Thyroid gland (tissue), 4 donors: ENCODE measurements around the gene DDX54. TPM values are rescaled to one million over a fixed set of nuclear protein-coding genes. Genes with fewer than 3 reads are reported as not detected.

Experiments
- DNase-seq, 2 donors: peaks; one replicate each; pipeline ENCODE4 v3.0.0-alpha.2; 2019
- H3K27ac ChIP-seq, 3 donors: fragments of 200-600 bp; sonication (generic); 1 replicate in 2 of 3; 2 replicates in 1 of 3; pipeline ENCODE4 v1.5.1; 2016 to 2019; ENCODE audit warnings: mild to moderate bottlenecking in 1 of 3, moderate library complexity in 1 of 3
- H3K27me3 ChIP-seq: fragments of 200-600 bp; sonication (generic); one replicate; pipeline ENCODE4 v1.5.1; 2019
- H3K36me3 ChIP-seq, 2 donors: fragments of 200-600 bp; sonication (generic); one replicate each; pipeline ENCODE4 v1.5.1; 2016 to 2019
- H3K4me1 ChIP-seq, 2 donors: fragments of 200-600 bp; sonication (generic); one replicate each; pipeline ENCODE4 v1.5.1; 2017 to 2019
- H3K4me3 ChIP-seq, 3 donors: fragments of 200-600 bp; sonication (generic); replicated peaks in 1 of 3; 1 replicate in 2 of 3; 2 replicates in 1 of 3; pipeline ENCODE4 v1.5.1; 2016; ENCODE audit warnings: mild to moderate bottlenecking in 1 of 3
- H3K9me3 ChIP-seq: fragments of 200-600 bp; sonication (generic); one replicate; pipeline ENCODE4 v1.5.1; 2017
- POLR2A ChIP-seq, 2 donors: fragments of 450-650 bp; IDR thresholded peaks; one replicate each; pipeline ENCODE4 v1.6.1; 2017; ENCODE audit warnings: antibody characterized with exemption in 2 of 2, mild to moderate bottlenecking in 2 of 2, moderate library complexity in 1 of 2
- WGBS, 2 donors: methylation state at CpG; one replicate each; pipeline ENCODE4 v1.1.5; 2017; 5-methylcytosine and 5-hydroxymethylcytosine counted together
- intact Hi-C: fragments of 100-400 bp; cut with DNase I; formaldehyde crosslinking; loops from one replicate; pipeline ENCODE4 v1.15.1; 2023
- total RNA-seq, 4 donors: library from RNA; depleted of rRNA; stranded (reverse); fragments of >200 nt; gene quantifications; one replicate each; pipeline ENCODE4 v1.2.3, GENCODE V29; 2016
- TF ChIP-seq, protein P1 (sequence below), 6 experiments: fragments of 200-600 bp in 3 of 6; fragments of 450-650 bp in 3 of 6; sonication (generic) in 3 of 6; IDR thresholded peaks; one replicate each; pipeline ENCODE4 v1.5.1; 2016 to 2019; ENCODE audit warnings: antibody characterized with exemption in 6 of 6, mild to moderate bottlenecking in 2 of 6, inconsistent platforms in 1 of 6, moderate library complexity in 1 of 6

DDX54 gene
- total RNA-seq, 4 donors from 2014 or later = 59.9 to 79.3 (median 68.8) TPM

DNA sequence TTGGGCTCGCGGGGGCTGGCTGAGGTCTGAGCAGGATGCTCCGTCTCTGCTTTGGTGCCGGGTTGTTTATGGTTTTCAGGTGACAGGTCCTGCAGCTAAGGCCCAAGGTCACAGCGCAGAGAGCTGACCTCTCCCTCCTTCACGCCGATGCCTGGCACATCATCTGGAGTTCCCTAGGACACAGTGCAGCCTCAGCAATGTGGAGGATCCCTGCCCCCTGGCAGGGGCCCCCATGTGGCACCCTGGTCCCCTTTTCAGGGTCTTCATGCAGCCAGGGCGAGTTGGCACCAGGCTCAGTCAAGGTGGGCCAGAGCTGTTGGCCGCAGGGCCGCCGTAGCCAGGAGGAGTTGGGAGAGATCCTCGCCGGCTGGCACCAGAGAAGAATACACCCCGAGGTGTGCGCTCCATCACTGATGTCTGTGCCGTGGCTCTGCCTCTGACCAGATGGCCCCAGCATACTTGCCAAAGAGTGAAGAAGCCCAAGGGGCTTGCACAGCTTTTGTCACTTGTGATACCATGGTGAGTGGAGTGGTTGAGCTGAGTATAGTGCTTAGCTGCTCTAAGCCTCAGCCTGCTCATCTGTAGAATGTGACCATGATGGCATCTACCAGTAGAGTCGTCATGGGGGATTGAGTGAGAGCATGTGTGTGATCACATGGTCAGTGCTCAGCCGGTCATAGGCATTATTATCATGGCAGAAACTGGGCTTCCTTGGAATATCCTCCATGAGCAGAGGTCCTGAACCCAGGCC is 47.0 kb upstream of the DDX54 start:
- Histone ChIP-seq H3K9me3 (no peaks in the 10 kb centered on the region), H3K36me3 (peaks cover 19 to 21% of the 10 kb centered on the region in 2 donors), H3K4me1 (peaks cover 83 to 100% of the 10 kb centered on the region in 2 donors), H3K27ac (peak overlapping the region; percentile 94 to 98 (median 96)), H3K4me3 (no peak overlapping the region), H3K27me3 (no peaks in the 10 kb centered on the region)
- peak in 1 of 2 donors; percentile 1 for DNase-seq
- 90 to 93% methylated on average over 10 to 16 of the region's 18 CpGs for whole genome bisulfite sequencing, 2 donors
- TF ChIP-seq, protein P1, sequence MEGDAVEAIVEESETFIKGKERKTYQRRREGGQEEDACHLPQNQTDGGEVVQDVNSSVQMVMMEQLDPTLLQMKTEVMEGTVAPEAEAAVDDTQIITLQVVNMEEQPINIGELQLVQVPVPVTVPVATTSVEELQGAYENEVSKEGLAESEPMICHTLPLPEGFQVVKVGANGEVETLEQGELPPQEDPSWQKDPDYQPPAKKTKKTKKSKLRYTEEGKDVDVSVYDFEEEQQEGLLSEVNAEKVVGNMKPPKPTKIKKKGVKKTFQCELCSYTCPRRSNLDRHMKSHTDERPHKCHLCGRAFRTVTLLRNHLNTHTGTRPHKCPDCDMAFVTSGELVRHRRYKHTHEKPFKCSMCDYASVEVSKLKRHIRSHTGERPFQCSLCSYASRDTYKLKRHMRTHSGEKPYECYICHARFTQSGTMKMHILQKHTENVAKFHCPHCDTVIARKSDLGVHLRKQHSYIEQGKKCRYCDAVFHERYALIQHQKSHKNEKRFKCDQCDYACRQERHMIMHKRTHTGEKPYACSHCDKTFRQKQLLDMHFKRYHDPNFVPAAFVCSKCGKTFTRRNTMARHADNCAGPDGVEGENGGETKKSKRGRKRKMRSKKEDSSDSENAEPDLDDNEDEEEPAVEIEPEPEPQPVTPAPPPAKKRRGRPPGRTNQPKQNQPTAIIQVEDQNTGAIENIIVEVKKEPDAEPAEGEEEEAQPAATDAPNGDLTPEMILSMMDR (IDR thresholded peaks at IDR 0.05) = no peak
- no peak for TF ChIP-seq POLR2A (IDR thresholded peaks at IDR 0.05)
- intact Hi-C loops = no loop called here

- TF ChIP-seq, protein P1 (IDR thresholded peaks at IDR 0.05) = no peak
- TF ChIP-seq POLR2A (IDR thresholded peaks at IDR 0.05) = no peak
- intact Hi-C loops = no loop called here
- no peaks in the 10 kb centered on the region for H3K27me3 ChIP-seq
- 81 to 94% methylated on average over 8 of the region's 8 CpGs for WGBS, 2 donors
- DNase-seq = peak in 1 of 2 donors; percentile 4
- H3K9me3 ChIP-seq = no peaks in the 10 kb centered on the region
- H3K4me3 ChIP-seq = no peak overlapping the region
- peaks cover 83 to 100% of the 10 kb centered on the region in 2 donors for H3K4me1 ChIP-seq
- peak overlapping the region; percentile 94 to 98 (median 96) for H3K27ac ChIP-seq
- H3K36me3 ChIP-seq = peaks cover 19 to 21% of the 10 kb centered on the region in 2 donors
Observed at GRCh38 chr12:113231235-113232088, 46.2 kb upstream of the DDX54 start.

GRCh38 chr12:113230315-113231234 is 45.3 kb upstream of the DDX54 start:
- TF ChIP-seq POLR2A (IDR thresholded peaks at IDR 0.05) = no peak
- TF ChIP-seq, protein P1 (IDR thresholded peaks at IDR 0.05) = no peak
- Histone ChIP-seq H3K4me1 (peaks cover 79 to 91% of the 10 kb centered on the region in 2 donors), H3K27me3 (no peaks in the 10 kb centered on the region), H3K4me3 (no peak overlapping the region), H3K27ac (peak overlapping the region; percentile 94 to 98 (median 96)), H3K9me3 (no peaks in the 10 kb centered on the region), H3K36me3 (peaks cover 19 to 21% of the 10 kb centered on the region in 2 donors)
- intact Hi-C loops = no loop called here
- 96% methylated on average over 15 of the region's 15 CpGs for WGBS, 2 donors
- peak in 1 of 2 donors; percentile 21 for DNase-seq

DNA sequence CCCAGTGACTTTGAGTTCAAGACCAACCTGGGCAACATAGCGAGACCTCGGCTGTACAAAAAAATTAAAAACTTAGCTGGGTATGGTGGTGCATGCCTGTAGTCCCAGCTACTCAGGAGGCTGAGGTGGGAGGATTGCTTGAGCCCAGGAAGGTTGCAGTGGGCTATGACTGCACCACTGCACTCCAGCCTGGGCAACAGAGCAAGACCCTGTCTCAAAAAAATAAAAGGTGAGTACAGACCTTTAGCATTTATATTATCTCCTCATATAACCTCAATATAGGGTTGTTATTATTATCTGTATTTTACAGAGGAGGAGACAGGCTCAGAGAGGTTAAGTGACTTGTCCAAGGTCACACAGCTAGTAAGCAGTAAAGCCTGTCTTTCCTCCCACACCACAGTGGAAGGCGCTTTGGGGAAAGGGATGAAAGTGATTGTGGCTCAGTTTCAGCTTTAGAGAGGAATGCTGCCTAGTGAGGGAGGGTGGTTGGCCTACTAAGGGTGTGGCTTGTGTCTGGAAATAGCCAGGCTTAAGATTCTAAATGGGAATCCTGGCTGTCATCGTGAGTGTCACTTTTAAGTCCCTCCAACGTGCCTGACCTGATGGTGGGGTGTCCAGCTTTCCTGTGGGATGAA is 43.2 kb upstream of the DDX54 start:
- TF ChIP-seq, protein P1 (IDR thresholded peaks at IDR 0.05) = no peak
- TF ChIP-seq POLR2A (IDR thresholded peaks at IDR 0.05) = no peak
- peak overlapping the region; percentile 92 to 98 (median 96) for H3K27ac ChIP-seq
- H3K9me3 ChIP-seq = no peaks in the 10 kb centered on the region
- H3K4me3 ChIP-seq = no peak overlapping the region
- DNase-seq = no peak
- peaks cover 65 to 82% of the 10 kb centered on the region in 2 donors for H3K4me1 ChIP-seq
- peaks cover 19 to 21% of the 10 kb centered on the region in 2 donors for H3K36me3 ChIP-seq
- intact Hi-C loops = no loop called here
- H3K27me3 ChIP-seq = no peaks in the 10 kb centered on the region
- WGBS, 2 donors = 85 to 87% methylated on average over 5 of the region's 5 CpGs
